Neural cell (in vitro differentiated cells): ENCODE data around the gene ABCA1.

Source experiments
- EZH2 ChIP-seq: fragments of 200-600, 300-800 bp; shearing (Covaris generic), sonication (generic); IDR thresholded peaks from 2 replicates; pipeline ENCODE4 v1.6.1; 2014; ENCODE audit warnings: antibody characterized with exemption, low read length, borderline replicate concordance, mild to moderate bottlenecking; ENCODE audit not compliant: insufficient read depth, poor library complexity, severe bottlenecking
- TF ChIP-seq, protein P1 (sequence below): fragments of 450-650 bp; IDR thresholded peaks from 2 replicates; pipeline ENCODE4 v1.5.1; 2014; ENCODE audit warnings: antibody characterized with exemption, mild to moderate bottlenecking, moderate library complexity; ENCODE audit not compliant: poor library complexity, severe bottlenecking
- TF ChIP-seq, protein P2 (sequence below): IDR thresholded peaks from 2 replicates; pipeline ENCODE4 v1.6.1; 2012; ENCODE audit warnings: borderline replicate concordance

DNA sequence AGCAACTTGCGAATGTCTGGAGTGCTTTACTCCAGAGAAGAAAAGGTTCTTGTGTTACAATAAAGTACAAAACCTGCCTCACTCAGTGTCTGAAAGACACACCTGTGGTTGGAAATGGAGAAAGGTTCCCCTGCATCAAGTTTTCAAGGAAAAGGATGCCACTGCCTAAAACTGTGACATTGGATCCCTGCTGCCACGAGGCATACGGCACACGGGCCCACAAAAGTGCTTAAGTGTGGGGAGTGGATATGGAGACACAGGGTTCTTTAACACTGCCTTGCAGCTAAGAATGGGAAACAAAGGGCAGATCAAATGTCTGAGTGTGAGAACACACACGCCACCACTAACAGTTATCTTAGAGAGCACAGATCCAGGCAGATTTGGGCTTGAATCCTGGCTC lies 89.0 kb downstream of the ABCA1 start:
- TF ChIP-seq, protein P1, sequence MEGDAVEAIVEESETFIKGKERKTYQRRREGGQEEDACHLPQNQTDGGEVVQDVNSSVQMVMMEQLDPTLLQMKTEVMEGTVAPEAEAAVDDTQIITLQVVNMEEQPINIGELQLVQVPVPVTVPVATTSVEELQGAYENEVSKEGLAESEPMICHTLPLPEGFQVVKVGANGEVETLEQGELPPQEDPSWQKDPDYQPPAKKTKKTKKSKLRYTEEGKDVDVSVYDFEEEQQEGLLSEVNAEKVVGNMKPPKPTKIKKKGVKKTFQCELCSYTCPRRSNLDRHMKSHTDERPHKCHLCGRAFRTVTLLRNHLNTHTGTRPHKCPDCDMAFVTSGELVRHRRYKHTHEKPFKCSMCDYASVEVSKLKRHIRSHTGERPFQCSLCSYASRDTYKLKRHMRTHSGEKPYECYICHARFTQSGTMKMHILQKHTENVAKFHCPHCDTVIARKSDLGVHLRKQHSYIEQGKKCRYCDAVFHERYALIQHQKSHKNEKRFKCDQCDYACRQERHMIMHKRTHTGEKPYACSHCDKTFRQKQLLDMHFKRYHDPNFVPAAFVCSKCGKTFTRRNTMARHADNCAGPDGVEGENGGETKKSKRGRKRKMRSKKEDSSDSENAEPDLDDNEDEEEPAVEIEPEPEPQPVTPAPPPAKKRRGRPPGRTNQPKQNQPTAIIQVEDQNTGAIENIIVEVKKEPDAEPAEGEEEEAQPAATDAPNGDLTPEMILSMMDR: no peak
- TF ChIP-seq EZH2: no peak
- TF ChIP-seq, protein P2, sequence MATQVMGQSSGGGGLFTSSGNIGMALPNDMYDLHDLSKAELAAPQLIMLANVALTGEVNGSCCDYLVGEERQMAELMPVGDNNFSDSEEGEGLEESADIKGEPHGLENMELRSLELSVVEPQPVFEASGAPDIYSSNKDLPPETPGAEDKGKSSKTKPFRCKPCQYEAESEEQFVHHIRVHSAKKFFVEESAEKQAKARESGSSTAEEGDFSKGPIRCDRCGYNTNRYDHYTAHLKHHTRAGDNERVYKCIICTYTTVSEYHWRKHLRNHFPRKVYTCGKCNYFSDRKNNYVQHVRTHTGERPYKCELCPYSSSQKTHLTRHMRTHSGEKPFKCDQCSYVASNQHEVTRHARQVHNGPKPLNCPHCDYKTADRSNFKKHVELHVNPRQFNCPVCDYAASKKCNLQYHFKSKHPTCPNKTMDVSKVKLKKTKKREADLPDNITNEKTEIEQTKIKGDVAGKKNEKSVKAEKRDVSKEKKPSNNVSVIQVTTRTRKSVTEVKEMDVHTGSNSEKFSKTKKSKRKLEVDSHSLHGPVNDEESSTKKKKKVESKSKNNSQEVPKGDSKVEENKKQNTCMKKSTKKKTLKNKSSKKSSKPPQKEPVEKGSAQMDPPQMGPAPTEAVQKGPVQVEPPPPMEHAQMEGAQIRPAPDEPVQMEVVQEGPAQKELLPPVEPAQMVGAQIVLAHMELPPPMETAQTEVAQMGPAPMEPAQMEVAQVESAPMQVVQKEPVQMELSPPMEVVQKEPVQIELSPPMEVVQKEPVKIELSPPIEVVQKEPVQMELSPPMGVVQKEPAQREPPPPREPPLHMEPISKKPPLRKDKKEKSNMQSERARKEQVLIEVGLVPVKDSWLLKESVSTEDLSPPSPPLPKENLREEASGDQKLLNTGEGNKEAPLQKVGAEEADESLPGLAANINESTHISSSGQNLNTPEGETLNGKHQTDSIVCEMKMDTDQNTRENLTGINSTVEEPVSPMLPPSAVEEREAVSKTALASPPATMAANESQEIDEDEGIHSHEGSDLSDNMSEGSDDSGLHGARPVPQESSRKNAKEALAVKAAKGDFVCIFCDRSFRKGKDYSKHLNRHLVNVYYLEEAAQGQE: no peak
